NCI-H2196 (cell line): Measurements from ENCODE around the gene NBPF11.
"Not testable (repeated sequence)": the region's sequence is repeated elsewhere in the genome, so short reads cannot be mapped to it uniquely, and the experiment has no call there.

Experiments
- DNase-seq: peaks from one replicate; lab custom pipeline; 2025; ENCODE audit not compliant: unreplicated experiment; lab: John Stamatoyannopoulos, UW

Gene NBPF11

DNA sequence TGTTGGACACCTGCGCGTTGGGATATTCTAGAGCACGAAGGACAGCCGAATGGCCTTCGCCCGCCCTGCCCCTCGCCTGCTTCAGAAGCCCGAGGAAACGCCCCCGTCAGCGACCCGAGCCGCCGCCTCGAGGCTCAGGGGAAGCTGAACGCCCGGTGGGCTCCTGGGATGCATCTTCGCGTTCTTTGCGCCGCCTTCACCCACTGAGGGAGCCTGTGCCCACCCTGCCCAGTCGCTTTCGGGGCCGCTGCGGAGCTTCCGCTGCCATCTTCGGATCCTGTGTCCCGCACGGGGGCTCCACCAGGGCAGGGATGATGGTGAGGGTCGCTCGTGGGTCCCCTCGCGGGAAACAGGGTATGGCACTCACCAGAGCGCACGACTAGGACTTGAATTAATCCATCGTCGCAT lies 91.8 kb downstream of the NBPF11 start:
- not testable (repeated sequence) for DNase-seq

DNA sequence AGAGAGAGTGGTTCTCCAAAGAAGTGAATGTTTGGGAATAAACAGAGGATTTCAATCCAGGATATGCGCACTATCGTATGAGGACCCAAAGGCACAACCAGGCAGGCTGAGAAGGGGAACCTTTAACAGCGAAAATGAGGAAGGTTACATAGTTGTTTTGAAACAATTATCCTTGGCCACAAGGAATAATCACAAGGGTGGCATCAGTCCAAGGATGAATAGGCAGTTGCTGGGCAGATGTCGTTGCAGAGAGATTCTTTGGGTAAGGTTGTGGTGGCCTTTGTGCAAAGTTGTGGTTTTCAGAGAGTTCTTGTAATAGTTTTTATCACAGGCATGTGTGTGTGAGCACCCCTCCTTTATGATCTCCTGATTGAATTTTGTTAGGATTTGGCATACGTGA lies 94.7 kb downstream of the NBPF11 start:
- not testable (repeated sequence) for DNase-seq
